T1000 (cell line): ENCODE data around the gene CNOT6.
"Not testable (repeated sequence)": the region's sequence is repeated elsewhere in the genome, so short reads cannot be mapped to it uniquely, and the experiment has no call there.

Source experiments
- DNase-seq: peaks from one replicate; lab custom pipeline; 2025; ENCODE audit warnings: mixed read lengths; lab: John Stamatoyannopoulos, UW

CNOT6 gene

GRCh38 chr5:180521101-180521500 lies 26.9 kb downstream of the CNOT6 start:
- no peak for DNase-seq

DNA sequence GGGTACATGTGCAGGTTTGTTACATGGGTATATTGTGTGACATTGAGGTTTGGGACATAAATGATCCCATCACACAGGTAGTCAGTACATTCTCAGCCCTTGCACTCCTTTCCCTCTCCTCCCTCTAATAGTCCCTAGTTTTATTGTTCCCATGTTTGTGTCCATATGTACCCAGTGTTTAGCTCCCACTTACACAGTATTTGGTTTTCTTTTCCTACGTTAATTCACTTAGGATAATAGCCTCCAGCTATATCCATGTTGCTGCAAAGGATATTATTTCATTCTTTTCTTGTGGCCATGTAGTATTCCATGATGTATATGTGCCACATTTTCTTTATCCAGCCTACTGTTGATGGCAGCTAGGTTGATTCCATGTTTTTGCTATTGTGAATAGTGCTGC lies 27.4 kb downstream of the CNOT6 start:
- no peak for DNase-seq

GRCh38 chr5:180522330-180522729 lies 28.2 kb downstream of the CNOT6 start:
- no peak for DNase-seq

GRCh38 chr5:180523629-180524466 lies 29.7 kb downstream of the CNOT6 start:
- DNase-seq: no peak

- DNase-seq: no peak
These were observed 31.2 kb downstream of the CNOT6 start for GRCh38 chr5:180525399-180525798.

GRCh38 chr5:180526269-180526668 lies 32.1 kb downstream of the CNOT6 start:
- no peak for DNase-seq

GRCh38 chr5:180527659-180528058 lies 33.5 kb downstream of the CNOT6 start:
- no peak for DNase-seq

- not testable (repeated sequence) for DNase-seq
These were observed 36.9 kb downstream of the CNOT6 start for GRCh38 chr5:180531036-180531585.

DNA sequence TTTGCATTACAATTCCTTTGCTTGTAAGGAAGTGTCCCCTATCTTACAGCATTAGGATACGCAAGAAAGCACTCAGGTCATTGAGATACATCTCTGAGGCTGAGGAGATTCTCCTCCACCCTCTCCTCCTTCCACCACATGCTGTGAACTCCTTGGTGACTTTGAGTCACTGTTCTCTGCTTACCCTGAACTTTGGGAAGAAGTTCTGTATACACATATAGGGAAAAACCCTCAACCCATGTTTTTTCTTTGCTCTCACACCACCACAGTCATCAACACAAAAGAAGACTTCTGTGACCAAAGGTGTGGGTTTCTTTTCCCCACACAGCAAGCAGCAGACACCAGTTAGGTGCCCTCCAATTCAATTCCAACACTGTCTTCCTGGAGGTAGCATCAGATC lies 38.1 kb downstream of the CNOT6 start:
- DNase-seq: no peak

GRCh38 chr5:180533845-180534244 lies 39.7 kb downstream of the CNOT6 start:
- DNase-seq: no peak

- no peak for DNase-seq
These were observed 41.4 kb downstream of the CNOT6 start for GRCh38 chr5:180535573-180535972.

DNA sequence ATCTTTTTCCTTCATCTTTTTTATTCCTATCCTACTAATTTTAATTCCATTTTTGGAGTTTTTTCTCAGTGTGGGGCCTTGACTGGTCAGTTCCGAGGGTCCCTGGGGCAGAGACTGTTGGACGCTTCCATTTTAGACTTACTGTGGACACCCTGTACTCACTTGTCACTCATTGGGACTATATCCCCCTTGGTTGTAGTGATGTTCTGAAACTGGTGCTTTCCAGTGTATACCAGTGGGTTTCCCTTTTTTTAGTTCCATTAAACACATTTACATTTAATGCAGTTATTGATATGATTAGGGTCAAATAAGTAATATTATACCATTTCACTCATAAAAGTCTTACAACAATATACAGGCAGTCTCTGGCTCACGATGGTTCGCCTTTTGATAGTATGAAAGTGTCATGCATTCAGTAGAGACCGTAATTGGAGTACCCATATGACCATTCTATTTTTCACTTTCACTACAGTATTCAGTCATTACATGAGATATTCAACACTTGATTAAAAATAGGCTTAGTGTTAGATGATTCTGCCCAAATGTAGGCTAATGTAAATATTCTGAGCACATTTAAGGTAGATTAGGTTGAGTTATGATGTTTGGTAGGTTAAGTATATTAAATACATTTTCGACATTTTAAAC lies 46.0 kb downstream of the CNOT6 start:
- no peak for DNase-seq

- DNase-seq: no peak
These were observed 47.5 kb downstream of the CNOT6 start for GRCh38 chr5:180541710-180542109.

DNA sequence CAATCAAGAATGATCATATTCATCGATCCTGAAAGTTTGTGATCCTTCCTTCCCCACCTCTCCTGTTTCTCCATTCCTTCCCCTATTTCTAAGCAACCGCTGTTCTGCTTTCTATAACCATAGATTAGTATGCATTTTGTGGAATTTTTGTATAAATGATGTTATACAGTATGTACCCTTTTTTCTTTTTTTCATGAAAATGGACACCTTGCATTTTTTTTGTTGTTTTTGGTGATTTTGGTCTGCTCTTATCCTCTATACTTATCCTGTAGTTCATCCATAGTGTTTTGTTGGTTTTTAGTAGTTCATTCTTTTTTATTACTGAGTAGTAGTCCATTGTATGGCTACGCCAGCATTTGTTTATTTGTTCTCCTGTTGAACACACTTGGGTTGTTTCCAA lies 51.1 kb downstream of the CNOT6 start:
- no peak for DNase-seq

- no peak for DNase-seq
These were observed 54.4 kb downstream of the CNOT6 start for GRCh38 chr5:180548563-180548962.

GRCh38 chr5:180553530-180553929 lies 59.4 kb downstream of the CNOT6 start:
- no peak for DNase-seq

GRCh38 chr5:180555168-180555921 lies 61.2 kb downstream of the CNOT6 start:
- DNase-seq: no peak

- DNase-seq: no peak
These were observed 63.1 kb downstream of the CNOT6 start for GRCh38 chr5:180557217-180557809.

DNA sequence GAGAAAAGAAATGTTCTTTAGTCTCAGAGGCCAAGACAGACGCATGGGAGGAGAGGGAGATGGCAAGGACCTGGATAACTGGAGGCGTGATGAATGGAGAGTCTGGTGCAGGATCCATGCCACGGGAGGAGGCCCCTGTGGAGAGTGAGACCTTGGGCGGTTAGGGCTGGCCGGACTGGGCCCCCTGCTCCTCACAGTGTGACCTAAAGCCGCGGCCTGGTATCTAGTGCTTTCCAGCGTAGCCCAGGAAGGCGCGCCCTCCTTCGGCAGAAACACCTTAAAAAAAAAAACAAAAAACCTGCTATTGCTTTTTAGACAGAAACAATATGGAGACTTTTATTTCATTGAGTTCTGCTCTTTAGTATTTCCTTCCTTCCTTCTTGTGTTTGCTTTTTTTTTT lies 64.1 kb downstream of the CNOT6 start:
- DNase-seq: no peak

GRCh38 chr5:180563994-180564393 lies 69.8 kb downstream of the CNOT6 start:
- DNase-seq: no peak

DNA sequence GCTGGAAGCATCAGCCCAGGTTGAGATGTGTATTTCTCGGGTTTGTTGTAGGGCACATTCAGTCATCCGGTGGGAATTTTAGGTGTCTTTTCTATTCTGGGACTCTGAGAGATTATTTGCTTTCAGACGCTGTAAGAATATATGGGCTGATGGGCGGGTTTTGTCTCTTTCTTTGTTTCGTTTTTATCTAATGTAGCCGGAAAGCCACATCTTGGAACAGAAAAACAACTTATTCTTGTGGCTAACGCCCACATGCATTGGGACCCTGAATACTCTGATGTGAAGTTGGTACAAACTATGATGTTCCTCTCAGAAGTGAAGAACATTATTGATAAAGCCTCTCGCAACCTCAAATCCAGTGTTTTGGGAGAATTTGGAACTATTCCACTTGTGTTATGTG lies 74.7 kb downstream of the CNOT6 start:
- DNase-seq: no peak

DNA sequence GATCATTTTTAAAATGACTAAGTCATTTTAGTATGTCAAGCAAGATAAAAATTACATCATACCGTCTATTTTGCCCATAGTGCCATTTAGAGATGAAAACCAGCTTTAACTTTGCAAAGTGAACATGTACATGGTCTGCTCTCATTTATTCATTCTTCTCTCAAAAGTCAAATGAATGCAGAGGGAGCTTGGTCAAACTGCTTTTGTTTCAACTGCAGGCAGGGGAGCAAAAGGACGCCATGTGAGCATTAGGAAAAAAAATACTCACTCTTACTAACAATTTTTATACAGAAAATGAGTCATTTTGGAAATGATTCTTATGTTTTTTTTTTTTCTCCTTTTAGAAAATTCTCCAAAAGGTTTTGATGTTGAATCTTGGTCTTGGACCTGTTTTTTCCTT lies 81.4 kb downstream of the CNOT6 start:
- no peak for DNase-seq
